ENCODE data around the gene MEI4.

DNA sequence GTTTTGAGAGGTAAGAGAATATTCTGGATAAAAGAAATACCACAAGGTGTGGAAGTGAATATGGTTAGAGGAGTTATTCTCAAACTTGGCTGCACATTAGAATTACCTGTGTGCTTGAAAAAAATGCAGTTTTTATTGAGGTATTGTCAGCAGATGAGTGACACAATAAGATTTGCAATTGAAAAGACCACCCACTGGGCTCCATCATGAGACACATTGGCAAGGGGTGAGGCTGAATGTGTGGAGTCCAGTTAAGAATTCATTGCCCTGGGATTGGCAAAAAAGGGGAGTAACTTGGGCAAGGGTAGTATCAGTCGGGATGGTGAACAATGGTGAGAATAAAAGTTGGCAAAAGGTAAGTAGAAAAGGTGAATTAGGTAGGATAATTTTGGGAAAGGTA, 63.5 kb downstream of the MEI4 start:
- no peak for TF ChIP-seq JUN (IDR thresholded peaks at IDR 0.05; ENCODE audit: low read depth, low read length)
- TF ChIP-seq, protein P1, sequence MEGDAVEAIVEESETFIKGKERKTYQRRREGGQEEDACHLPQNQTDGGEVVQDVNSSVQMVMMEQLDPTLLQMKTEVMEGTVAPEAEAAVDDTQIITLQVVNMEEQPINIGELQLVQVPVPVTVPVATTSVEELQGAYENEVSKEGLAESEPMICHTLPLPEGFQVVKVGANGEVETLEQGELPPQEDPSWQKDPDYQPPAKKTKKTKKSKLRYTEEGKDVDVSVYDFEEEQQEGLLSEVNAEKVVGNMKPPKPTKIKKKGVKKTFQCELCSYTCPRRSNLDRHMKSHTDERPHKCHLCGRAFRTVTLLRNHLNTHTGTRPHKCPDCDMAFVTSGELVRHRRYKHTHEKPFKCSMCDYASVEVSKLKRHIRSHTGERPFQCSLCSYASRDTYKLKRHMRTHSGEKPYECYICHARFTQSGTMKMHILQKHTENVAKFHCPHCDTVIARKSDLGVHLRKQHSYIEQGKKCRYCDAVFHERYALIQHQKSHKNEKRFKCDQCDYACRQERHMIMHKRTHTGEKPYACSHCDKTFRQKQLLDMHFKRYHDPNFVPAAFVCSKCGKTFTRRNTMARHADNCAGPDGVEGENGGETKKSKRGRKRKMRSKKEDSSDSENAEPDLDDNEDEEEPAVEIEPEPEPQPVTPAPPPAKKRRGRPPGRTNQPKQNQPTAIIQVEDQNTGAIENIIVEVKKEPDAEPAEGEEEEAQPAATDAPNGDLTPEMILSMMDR (IDR thresholded peaks at IDR 0.05; ENCODE audit: control extremely low read depth in 1 of 3, insufficient read depth in 1 of 3, low read depth in 1 of 3, low read length in 3 of 3): no peak
- TF ChIP-seq, protein P2, sequence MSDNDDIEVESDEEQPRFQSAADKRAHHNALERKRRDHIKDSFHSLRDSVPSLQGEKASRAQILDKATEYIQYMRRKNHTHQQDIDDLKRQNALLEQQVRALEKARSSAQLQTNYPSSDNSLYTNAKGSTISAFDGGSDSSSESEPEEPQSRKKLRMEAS (IDR thresholded peaks at IDR 0.05): no peak

Data from H1 (cell line).